OCI-M2 (cell line): ENCODE data around the gene MYOZ3.

Experiments used
- DNase-seq: peaks from one replicate; lab custom pipeline; 2025; ENCODE audit not compliant: unreplicated experiment; lab: John Stamatoyannopoulos, UW

Gene MYOZ3

GRCh38 chr5:150626853-150627276 is 34.2 kb upstream of the MYOZ3 start:
- no peak for DNase-seq

- DNase-seq = no peak
These were observed 33.1 kb upstream of the MYOZ3 start for GRCh38 chr5:150627731-150628545.

GRCh38 chr5:150628936-150629485 is 32.0 kb upstream of the MYOZ3 start:
- DNase-seq = no peak

DNA sequence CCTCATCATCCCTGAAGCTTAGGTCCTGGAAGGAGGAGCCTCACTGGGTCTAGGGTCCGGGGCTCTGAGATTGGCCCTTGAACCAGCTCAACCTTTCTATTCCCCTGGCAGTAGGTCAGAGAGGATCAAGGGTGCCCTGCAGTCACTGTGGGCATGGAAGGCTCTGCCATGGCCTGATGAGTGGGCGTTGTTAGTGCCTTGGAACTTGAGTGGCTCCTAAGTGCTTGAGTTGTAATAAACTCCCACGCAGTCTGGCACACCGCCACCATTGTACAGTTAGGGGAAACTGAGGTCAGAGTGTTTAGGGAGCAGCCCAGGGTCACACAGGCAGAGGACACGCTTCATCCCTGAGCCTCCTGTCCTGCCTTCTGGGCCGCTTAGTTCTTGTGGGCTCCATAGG is 31.0 kb upstream of the MYOZ3 start:
- DNase-seq = no peak

- no peak for DNase-seq
These were observed 30.4 kb upstream of the MYOZ3 start for GRCh38 chr5:150630461-150631325.

GRCh38 chr5:150631326-150631701 is 29.7 kb upstream of the MYOZ3 start:
- DNase-seq = no peak

GRCh38 chr5:150632305-150633160 is 28.5 kb upstream of the MYOZ3 start:
- DNase-seq = no peak

DNA sequence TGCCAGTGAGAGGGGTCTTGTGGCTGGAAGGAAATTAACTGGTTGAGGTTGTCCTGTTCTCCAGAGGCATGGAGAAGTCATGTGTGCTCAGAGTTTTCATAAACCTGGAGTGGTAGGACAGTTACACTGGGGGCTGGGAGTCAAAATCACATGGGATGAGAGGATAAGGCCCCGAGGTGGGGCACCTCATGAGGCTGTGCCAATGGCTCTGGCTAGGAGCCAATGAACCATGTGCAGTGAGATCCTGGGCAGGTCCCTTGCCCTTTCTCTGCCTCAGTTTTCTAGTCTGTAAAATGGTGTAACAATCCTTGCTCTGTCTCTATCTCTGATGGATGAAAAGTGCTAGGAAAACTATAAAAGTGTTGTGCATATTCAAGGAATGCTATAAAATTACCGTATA is 27.6 kb upstream of the MYOZ3 start:
- DNase-seq = no peak

GRCh38 chr5:150636391-150637244 is 24.4 kb upstream of the MYOZ3 start:
- no peak for DNase-seq

DNA sequence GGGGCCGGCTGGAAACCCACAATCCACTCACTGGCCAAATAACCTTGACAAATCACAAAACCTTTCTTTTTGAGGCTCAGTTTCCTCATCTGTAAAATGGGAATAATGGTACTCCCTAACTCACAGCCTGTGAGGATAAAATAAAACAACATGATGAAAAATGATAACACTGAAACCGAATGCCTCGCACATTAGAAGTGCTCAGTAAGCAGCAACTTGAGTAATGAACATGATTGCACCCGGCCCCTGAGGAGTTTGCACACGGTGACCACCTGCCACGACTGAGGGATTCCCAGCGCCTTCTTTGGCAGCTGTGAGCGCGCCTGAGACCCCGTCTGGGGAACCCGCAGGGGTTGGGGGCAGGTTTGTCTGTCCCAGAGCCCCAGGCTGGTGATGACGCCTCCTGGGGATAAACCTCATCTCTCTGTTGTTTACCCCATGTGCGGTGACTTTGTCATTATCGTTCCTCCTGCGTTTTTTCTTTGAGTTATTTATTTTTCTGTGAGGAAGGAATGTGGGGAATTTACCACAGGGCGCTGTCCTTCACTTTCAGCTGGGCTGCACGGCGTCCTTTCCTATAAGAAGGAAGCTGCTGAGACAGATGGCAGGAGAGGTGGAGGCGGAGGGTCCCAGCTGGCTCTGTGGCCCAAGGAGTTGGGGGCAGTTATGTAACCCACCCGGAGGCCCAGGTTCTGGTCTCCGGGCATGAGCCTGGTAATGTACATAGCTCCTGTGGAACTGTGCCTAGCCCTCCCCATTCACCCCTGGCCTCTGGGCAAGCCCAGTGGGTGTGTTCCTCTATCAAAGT is 23.6 kb upstream of the MYOZ3 start:
- DNase-seq = no peak

DNA sequence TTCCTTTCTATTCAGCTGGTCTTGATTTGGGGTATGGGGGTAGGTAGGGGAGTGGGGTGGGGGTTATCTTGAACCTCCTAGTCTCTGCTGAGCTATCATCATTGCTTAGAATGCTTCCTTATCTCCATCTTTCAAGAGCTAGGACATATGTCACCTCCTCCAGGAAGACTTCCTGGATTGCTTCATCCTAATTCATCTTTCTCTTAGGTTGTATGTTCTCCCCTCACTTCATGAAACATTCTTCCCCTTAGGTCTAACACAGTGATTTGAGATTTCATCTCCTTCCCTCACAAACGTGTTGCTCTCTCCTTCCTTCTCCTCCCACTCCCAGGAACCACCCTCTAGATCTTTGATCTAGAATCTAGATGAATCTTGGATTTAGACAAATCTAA is 23.0 kb upstream of the MYOZ3 start:
- DNase-seq = no peak

- no peak for DNase-seq
These were observed 22.3 kb upstream of the MYOZ3 start for GRCh38 chr5:150638488-150639376.

- DNase-seq = no peak
These were observed 21.7 kb upstream of the MYOZ3 start for GRCh38 chr5:150639377-150639692.

DNA sequence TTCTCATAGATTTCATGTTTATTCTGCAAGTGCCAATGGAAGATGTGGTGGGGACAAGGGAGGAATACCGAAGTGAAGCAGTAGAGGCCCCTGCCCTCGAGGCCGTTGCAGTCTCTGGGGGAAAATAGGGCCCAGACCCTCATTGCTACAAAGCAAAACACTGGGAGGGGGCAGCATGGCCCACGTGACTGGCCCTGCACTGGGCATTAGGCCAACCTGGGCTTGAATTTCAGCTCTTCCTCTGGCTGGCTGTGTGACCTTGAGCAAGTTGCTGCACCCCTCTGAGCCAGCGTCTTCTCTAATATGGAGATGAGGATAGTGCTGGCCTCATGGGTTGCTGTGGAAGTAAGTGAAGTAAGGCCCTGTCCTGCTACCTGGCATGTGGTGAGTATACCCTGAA is 21.3 kb upstream of the MYOZ3 start:
- no peak for DNase-seq

GRCh38 chr5:150640311-150641005 is 20.6 kb upstream of the MYOZ3 start, which contains the start of gene SYNPO:
Gene SYNPO (plus strand): TSS chr5:150640660. CDS start chr5:150648276, 7,616 bp downstream.
- DNase-seq = no peak

DNA sequence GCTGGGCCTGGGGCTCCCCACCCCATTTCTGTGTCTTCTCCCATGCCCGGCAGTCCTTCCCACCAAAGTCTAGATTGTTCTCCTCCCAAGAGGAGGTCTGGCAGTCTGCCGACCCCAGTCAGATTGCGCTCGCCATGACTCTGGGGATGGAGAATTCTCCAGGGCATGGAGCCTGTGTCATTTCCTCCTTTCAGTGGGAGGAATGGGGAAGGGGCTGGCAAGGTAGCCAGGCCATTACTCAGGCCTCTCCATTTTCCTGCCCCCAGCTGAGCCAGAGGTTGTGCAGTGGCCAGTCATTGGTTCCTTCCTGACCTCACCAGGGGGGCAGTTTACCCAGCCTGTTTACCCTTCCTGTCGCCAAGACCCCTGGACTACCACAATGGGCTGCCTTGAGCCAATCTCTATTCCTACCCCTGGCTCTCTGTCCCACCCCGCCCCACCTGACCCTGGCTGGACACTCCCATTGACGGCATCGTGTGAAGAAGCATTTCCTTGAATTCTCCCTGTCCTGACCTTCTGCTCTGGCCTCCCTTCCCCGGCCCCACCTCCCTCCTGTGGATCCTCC is 20.0 kb upstream of the MYOZ3 start:
- DNase-seq = no peak

DNA sequence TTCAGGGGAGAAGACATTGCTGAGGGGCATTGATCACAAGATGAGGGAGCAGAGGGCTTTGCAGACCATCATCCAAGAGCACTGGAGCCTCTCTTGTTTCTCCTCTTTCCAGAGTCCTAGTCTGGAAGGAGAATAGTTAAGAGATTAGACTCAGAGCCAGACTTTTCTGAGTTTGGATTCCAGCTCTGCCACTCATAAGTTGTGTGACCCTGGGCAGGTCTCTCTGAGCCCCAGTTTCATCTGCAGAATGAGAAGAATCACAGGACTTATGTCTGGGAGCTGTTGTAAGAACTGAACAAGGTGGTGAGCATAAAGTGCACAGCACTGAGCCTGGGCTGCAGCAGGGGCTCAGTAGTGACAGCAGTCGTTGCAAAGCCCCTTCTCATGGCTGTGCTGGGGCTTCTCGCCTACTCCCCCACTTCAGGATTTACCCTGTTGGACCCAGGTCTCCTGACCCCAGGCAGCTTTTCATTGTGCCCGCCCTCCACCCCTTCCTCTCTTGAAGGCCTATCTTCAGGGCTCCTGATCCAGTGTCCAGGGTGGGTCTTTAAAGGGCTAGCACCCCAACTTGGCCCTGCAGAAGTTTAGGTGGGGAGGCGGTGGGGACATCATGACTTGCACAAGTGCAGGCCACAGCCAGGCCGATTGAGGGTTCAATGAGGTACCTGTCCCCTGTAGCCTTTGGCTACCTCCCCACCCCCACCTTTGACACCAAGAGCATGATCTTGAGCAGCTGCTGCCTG is 19.1 kb upstream of the MYOZ3 start:
- DNase-seq = no peak
